HG02623 (cell line): ENCODE measurements around the gene MT3.
"Not testable (repeated sequence)": the region's sequence is repeated elsewhere in the genome, so short reads cannot be mapped to it uniquely, and the experiment has no call there.

ENCODE experiments used
- ATAC-seq: cut with Tn5 transposase; IDR thresholded peaks from one replicate; pipeline ENCODE4 v1.9.1; 2021; ENCODE audit warnings: moderate library complexity; ENCODE audit not compliant: unreplicated experiment

Gene MT3

GRCh38 chr16:56577300-56577625, 12.1 kb upstream of the MT3 start:
- ATAC-seq: no peak

- no peak for ATAC-seq
Observed at GRCh38 chr16:56580391-56581048, 8.8 kb upstream of the MT3 start.

GRCh38 chr16:56582911-56583310, 6.4 kb upstream of the MT3 start:
- not testable (repeated sequence) for ATAC-seq

- ATAC-seq: no peak
Observed at GRCh38 chr16:56583351-56584168, 5.8 kb upstream of the MT3 start.

- no peak for ATAC-seq
Observed at GRCh38 chr16:56584276-56584675, 5.1 kb upstream of the MT3 start.

- no peak for ATAC-seq
Observed at GRCh38 chr16:56588781-56589140, 567 bp upstream of the MT3 start.

- no peak for ATAC-seq
Observed at GRCh38 chr16:56591377-56592060, 2.2 kb downstream of the MT3 start.

- no peak for ATAC-seq
Observed at GRCh38 chr16:56593573-56594291, 4.4 kb downstream of the MT3 start.

GRCh38 chr16:56594292-56594619, 4.9 kb downstream of the MT3 start:
- ATAC-seq: no peak

GRCh38 chr16:56600398-56600999, 11.2 kb downstream of the MT3 start:
- ATAC-seq: no peak

GRCh38 chr16:56601325-56601724, 12.0 kb downstream of the MT3 start:
- ATAC-seq: no peak

- ATAC-seq: no peak
Observed at GRCh38 chr16:56603589-56603988, 14.3 kb downstream of the MT3 start.

- no peak for ATAC-seq
Observed at GRCh38 chr16:56604966-56605365, 15.6 kb downstream of the MT3 start.

- no peak for ATAC-seq
Observed at GRCh38 chr16:56605475-56605874, 16.1 kb downstream of the MT3 start.

- no peak for ATAC-seq
Observed at GRCh38 chr16:56606071-56606475, 16.7 kb downstream of the MT3 start.

- ATAC-seq: no peak
Observed at GRCh38 chr16:56606476-56607108, 17.3 kb downstream of the MT3 start.

GRCh38 chr16:56607109-56607618, 17.8 kb downstream of the MT3 start:
- no peak for ATAC-seq

GRCh38 chr16:56607675-56608042, 18.3 kb downstream of the MT3 start:
- no peak for ATAC-seq

- ATAC-seq: peak; percentile 83
Observed at GRCh38 chr16:56608043-56608875, 18.9 kb downstream of the MT3 start, which contains the start of gene MT2A. MT2A (plus strand) TSS chr16:56608584; CDS start chr16:56608656, 72 bp downstream.
